Measurements from ENCODE around the gene SMARCD1. TPM values are rescaled to one million over a fixed set of nuclear protein-coding genes. Genes with fewer than 3 reads are reported as not detected.

SMARCD1 gene
- total RNA-seq, 2 donors from 2014 or later: 34.2 to 52.7 TPM

GRCh38 chr12:50149311-50149710, 64.2 kb downstream of the SMARCD1 start:
- Histone ChIP-seq H3K9me3 (no peaks in the 10 kb centered on the region), H3K27me3 (no peaks in the 10 kb centered on the region), H3K36me3 (replicated peaks in 1 of 2; ENCODE audit: insufficient read depth in 1 of 2, low read depth in 2 of 2) (no peaks in the 10 kb centered on the region), H3K4me3 (no peak overlapping the region), H3K27ac (no peak overlapping the region), H3K4me1 (no peaks in the 10 kb centered on the region)
- 70 to 71% methylated on average over 3 of the region's 3 CpGs for WGBS, 2 donors
- TF ChIP-seq POLR2A (IDR thresholded peaks at IDR 0.05): no peak
- TF ChIP-seq CTCF (IDR thresholded peaks at IDR 0.05): no peak
- intact Hi-C loops (cut with DNase I): no loop called here
- no peak for ATAC-seq
- no peak for DNase-seq

Other genes starting within 250 kb of the SMARCD1 start
- gene BCDIN3D, start 242.2 kb upstream of the SMARCD1 start, total RNA-seq: 1 to 10 TPM; 1.3 to 3.6 TPM
- gene FAIM2, start 181.4 kb upstream of the SMARCD1 start, total RNA-seq: 1 to 10 TPM; 1.0 to 4.9 TPM
- not detected for gene AQP2, start 134.6 kb upstream of the SMARCD1 start, total RNA-seq
- gene AQP5, start 123.5 kb upstream of the SMARCD1 start, total RNA-seq: 1 to 10 TPM; 1.3 to 2.1 TPM
- gene AQP6, start 112.4 kb upstream of the SMARCD1 start, total RNA-seq: not detected
- 1 to 10 TPM; 3.9 to 4.6 TPM for gene RACGAP1, start 59.8 kb upstream of the SMARCD1 start, total RNA-seq
- under 1 TPM; 0.52 to 0.99 TPM for gene ASIC1, start 27.7 kb upstream of the SMARCD1 start, total RNA-seq
- 100 to 1,000 TPM in 1 of 2 donors, 1 to 10 TPM in 1; 7.0 to 232 TPM for gene GPD1, start 18.7 kb downstream of the SMARCD1 start, total RNA-seq
- 10 to 100 TPM; 14.5 to 47.8 TPM for gene COX14, start 26.9 kb downstream of the SMARCD1 start, total RNA-seq
- 10 to 100 TPM; 17.8 to 20.2 TPM for gene CERS5, start 82.0 kb downstream of the SMARCD1 start, total RNA-seq
- 10 to 100 TPM; 48.8 to 53.4 TPM for gene LIMA1, start 198.2 kb downstream of the SMARCD1 start, total RNA-seq